ENCODE measurements around the gene KCTD16.

GRCh38 chr5:144179226-144179625 lies 8.6 kb downstream of the KCTD16 start:
- TF ChIP-seq CTCF (IDR thresholded peaks at IDR 0.05) (no peak), JUN (IDR thresholded peaks at IDR 0.05) (no peak), POLR2A (IDR thresholded peaks at IDR 0.05; ENCODE audit: low read length) (no peak), PBX3 (IDR thresholded peaks at IDR 0.05) (no peak), POLR2AphosphoS2 (conservative IDR thresholded peaks at IDR 0.05; ENCODE audit: low read length) (no peak), USF2 (IDR thresholded peaks at IDR 0.05) (no peak), ZC3H11A (IDR thresholded peaks at IDR 0.05) (no peak)
- TF ChIP-seq, protein P1, sequence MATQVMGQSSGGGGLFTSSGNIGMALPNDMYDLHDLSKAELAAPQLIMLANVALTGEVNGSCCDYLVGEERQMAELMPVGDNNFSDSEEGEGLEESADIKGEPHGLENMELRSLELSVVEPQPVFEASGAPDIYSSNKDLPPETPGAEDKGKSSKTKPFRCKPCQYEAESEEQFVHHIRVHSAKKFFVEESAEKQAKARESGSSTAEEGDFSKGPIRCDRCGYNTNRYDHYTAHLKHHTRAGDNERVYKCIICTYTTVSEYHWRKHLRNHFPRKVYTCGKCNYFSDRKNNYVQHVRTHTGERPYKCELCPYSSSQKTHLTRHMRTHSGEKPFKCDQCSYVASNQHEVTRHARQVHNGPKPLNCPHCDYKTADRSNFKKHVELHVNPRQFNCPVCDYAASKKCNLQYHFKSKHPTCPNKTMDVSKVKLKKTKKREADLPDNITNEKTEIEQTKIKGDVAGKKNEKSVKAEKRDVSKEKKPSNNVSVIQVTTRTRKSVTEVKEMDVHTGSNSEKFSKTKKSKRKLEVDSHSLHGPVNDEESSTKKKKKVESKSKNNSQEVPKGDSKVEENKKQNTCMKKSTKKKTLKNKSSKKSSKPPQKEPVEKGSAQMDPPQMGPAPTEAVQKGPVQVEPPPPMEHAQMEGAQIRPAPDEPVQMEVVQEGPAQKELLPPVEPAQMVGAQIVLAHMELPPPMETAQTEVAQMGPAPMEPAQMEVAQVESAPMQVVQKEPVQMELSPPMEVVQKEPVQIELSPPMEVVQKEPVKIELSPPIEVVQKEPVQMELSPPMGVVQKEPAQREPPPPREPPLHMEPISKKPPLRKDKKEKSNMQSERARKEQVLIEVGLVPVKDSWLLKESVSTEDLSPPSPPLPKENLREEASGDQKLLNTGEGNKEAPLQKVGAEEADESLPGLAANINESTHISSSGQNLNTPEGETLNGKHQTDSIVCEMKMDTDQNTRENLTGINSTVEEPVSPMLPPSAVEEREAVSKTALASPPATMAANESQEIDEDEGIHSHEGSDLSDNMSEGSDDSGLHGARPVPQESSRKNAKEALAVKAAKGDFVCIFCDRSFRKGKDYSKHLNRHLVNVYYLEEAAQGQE (IDR thresholded peaks at IDR 0.05) = no peak
